ENCODE results near the gene UGT2B10.
"Not testable (repeated sequence)": the region's sequence is repeated elsewhere in the genome, so short reads cannot be mapped to it uniquely, and the experiment has no call there.

- TF ChIP-seq, protein P1, sequence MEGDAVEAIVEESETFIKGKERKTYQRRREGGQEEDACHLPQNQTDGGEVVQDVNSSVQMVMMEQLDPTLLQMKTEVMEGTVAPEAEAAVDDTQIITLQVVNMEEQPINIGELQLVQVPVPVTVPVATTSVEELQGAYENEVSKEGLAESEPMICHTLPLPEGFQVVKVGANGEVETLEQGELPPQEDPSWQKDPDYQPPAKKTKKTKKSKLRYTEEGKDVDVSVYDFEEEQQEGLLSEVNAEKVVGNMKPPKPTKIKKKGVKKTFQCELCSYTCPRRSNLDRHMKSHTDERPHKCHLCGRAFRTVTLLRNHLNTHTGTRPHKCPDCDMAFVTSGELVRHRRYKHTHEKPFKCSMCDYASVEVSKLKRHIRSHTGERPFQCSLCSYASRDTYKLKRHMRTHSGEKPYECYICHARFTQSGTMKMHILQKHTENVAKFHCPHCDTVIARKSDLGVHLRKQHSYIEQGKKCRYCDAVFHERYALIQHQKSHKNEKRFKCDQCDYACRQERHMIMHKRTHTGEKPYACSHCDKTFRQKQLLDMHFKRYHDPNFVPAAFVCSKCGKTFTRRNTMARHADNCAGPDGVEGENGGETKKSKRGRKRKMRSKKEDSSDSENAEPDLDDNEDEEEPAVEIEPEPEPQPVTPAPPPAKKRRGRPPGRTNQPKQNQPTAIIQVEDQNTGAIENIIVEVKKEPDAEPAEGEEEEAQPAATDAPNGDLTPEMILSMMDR (IDR thresholded peaks at IDR 0.05), result not testable (repeated sequence)
- not testable (repeated sequence) for TF ChIP-seq POLR2A (IDR thresholded peaks at IDR 0.05); EP300 (IDR thresholded peaks at IDR 0.05; ENCODE audit: low read depth); POLR2AphosphoS5 (IDR thresholded peaks at IDR 0.05)
These were observed 844 bp downstream of the UGT2B10 start for GRCh38 chr4:68816410-68817265.

Measured in transverse colon (tissue), 4 donors.